SK-MEL-5 (cell line): ENCODE results near the gene RASA3. TPM values are rescaled to one million over a fixed set of nuclear protein-coding genes. Genes with fewer than 3 reads are reported as not detected.

Experiments
- DNase-seq: peaks from one replicate; pipeline ENCODE4 v3.0.0-alpha.2; 2016; ENCODE audit warnings: low read depth, low spot score
- in situ Hi-C: cut with HindIII; loops from 2 replicates; pipeline ENCODE4 v1.10.0; 2016; ENCODE audit warnings: low sequenced_read_pairs, high pct_unique_total_duplicates, low pct_unique_long_range_greater_than_20kb
- total RNA-seq: library from RNA; depleted of rRNA; stranded (reverse); fragments of >200 nt; shearing (Covaris generic); gene quantifications from 2 replicates; pipeline ENCODE4 v1.2.3, GENCODE V29; 2014

RASA3 gene
- total RNA-seq, 1 experiment from 2014 or later = 17.8 TPM

- DNase-seq = peak; percentile 55
- in situ Hi-C loops = no loop called here
These were observed 185.0 kb downstream of the RASA3 start for GRCh38 chr13:113947311-113948033.

GRCh38 chr13:113946409-113947181 lies 185.8 kb downstream of the RASA3 start:
- in situ Hi-C loops = no loop called here

GRCh38 chr13:113945857-113946408 lies 186.5 kb downstream of the RASA3 start:
- in situ Hi-C loops = no loop called here

More at GRCh38 chr13:113946409-113947181, 185.8 kb downstream of the RASA3 start:
- DNase-seq = no peak

GRCh38 chr13:113943821-113944565 lies 188.4 kb downstream of the RASA3 start:
- no peak for DNase-seq
- in situ Hi-C loops = no loop called here

More at GRCh38 chr13:113945857-113946408, 186.5 kb downstream of the RASA3 start:
- DNase-seq = no peak

GRCh38 chr13:113942591-113943103 lies 189.8 kb downstream of the RASA3 start:
- in situ Hi-C loops = no loop called here

GRCh38 chr13:113941571-113942191 lies 190.7 kb downstream of the RASA3 start:
- DNase-seq = no peak
- in situ Hi-C loops = no loop called here

More at GRCh38 chr13:113942591-113943103, 189.8 kb downstream of the RASA3 start:
- DNase-seq = no peak

- no peak for DNase-seq
- in situ Hi-C loops = no loop called here
These were observed 192.5 kb downstream of the RASA3 start for GRCh38 chr13:113939944-113940297.

- in situ Hi-C loops = no loop called here
- no peak for DNase-seq
These were observed 193.1 kb downstream of the RASA3 start for GRCh38 chr13:113939129-113939943.

- DNase-seq = no peak
- in situ Hi-C loops = no loop called here
These were observed 193.7 kb downstream of the RASA3 start for GRCh38 chr13:113938716-113939115.

- in situ Hi-C loops = no loop called here
- DNase-seq = no peak
These were observed 194.2 kb downstream of the RASA3 start for GRCh38 chr13:113938246-113938645.

- DNase-seq = no peak
- in situ Hi-C loops = no loop called here
These were observed 194.8 kb downstream of the RASA3 start for GRCh38 chr13:113937527-113938180.

GRCh38 chr13:113937073-113937472 lies 195.3 kb downstream of the RASA3 start:
- in situ Hi-C loops = no loop called here
- DNase-seq = no peak

- in situ Hi-C loops = no loop called here
- no peak for DNase-seq
These were observed 196.1 kb downstream of the RASA3 start for GRCh38 chr13:113936166-113936965.

GRCh38 chr13:113935001-113935844 lies 197.2 kb downstream of the RASA3 start:
- in situ Hi-C loops = no loop called here
- DNase-seq = no peak

GRCh38 chr13:113934576-113934975 lies 197.8 kb downstream of the RASA3 start:
- no peak for DNase-seq
- in situ Hi-C loops = no loop called here
